ENCODE data around the gene MAPK6. TPM values are rescaled to one million over a fixed set of nuclear protein-coding genes. Genes with fewer than 3 reads are reported as not detected.

The MAPK6 gene
- total and polyA plus RNA-seq, 2 of the 8 experiments (the other 6 are each of a cell fraction or from before 2014, with no cell fraction given) = 22.6 to 108 TPM

GRCh38 chr15:52103217-52104207 is 84.5 kb downstream of the MAPK6 start (continued):
- no peak for TF ChIP-seq NANOG (IDR thresholded peaks at IDR 0.05; ENCODE audit: insufficient read depth, low read depth, low read length, poor library complexity, severe bottlenecking)
- TF ChIP-seq CBX5 (IDR thresholded peaks at IDR 0.05; ENCODE audit: low read depth, low read length) = no peak
- TF ChIP-seq SP1 (IDR thresholded peaks at IDR 0.05; ENCODE audit: low read depth, low read length) = no peak
- TF ChIP-seq RXRA (IDR thresholded peaks at IDR 0.05; ENCODE audit: insufficient read depth, low read depth, low read length) = no peak
- no peak for TF ChIP-seq CHD7 (IDR thresholded peaks at IDR 0.05; ENCODE audit: insufficient replicate concordance, low read length)
- no peak for TF ChIP-seq JUND (IDR thresholded peaks at IDR 0.05; ENCODE audit: low read length)

All from H1 (cell line).